NCI-H128 (cell line): Measurements from ENCODE around the gene ZNF586.
"Not testable (repeated sequence)": the region's sequence is repeated elsewhere in the genome, so short reads cannot be mapped to it uniquely, and the experiment has no call there.

Experiments
- DNase-seq: peaks from one replicate; lab custom pipeline; 2025; ENCODE audit not compliant: unreplicated experiment; lab: John Stamatoyannopoulos, UW

ZNF586 gene

GRCh38 chr19:57821501-57821900, 52.0 kb downstream of the ZNF586 start:
- not testable (repeated sequence) for DNase-seq

- DNase-seq: not testable (repeated sequence)
Observed at GRCh38 chr19:57823155-57823554, 53.7 kb downstream of the ZNF586 start.

- DNase-seq: not testable (repeated sequence)
Observed at GRCh38 chr19:57823608-57824007, 54.1 kb downstream of the ZNF586 start.

GRCh38 chr19:57825511-57825910, 56.0 kb downstream of the ZNF586 start:
- DNase-seq: no peak

GRCh38 chr19:57829316-57829715, 59.8 kb downstream of the ZNF586 start:
- DNase-seq: no peak

- no peak for DNase-seq
Observed at GRCh38 chr19:57830071-57830602, 60.7 kb downstream of the ZNF586 start, which contains the start of gene ZNF587B. Gene ZNF587B, plus strand, starts transcription at chr19:57830299. Its CDS starts 230 bp downstream, at chr19:57830529.
